Ovary (tissue), 9 donors: ENCODE measurements around the gene FLNA. TPM values are rescaled to one million over a fixed set of nuclear protein-coding genes. Genes with fewer than 3 reads are reported as not detected.

ENCODE experiments used
- DNase-seq, 5 donors: peaks; one replicate each; pipeline ENCODE4 v3.0.0-alpha.2; 2019 to 2020
- H3K27ac ChIP-seq, 2 donors: fragments of 200-600 bp; one replicate each; pipeline versions ENCODE4 v1.5.1 to v1.8.0; 2019 to 2022
- H3K27me3 ChIP-seq: fragments of 200-600 bp; one replicate; pipeline ENCODE4 v1.8.0; 2022
- H3K36me3 ChIP-seq: fragments of 200-600 bp; sonication (generic); one replicate; pipeline ENCODE4 v1.5.1; 2019
- H3K4me1 ChIP-seq: one replicate; pipeline ENCODE4 v1.8.1; 2013; ENCODE audit warnings: mild to moderate bottlenecking, moderate library complexity; ENCODE audit not compliant: insufficient read depth
- H3K4me3 ChIP-seq: fragments of 200-600 bp; sonication (generic); one replicate; pipeline ENCODE4 v1.5.1; 2017
- H3K9me3 ChIP-seq, 2 donors: fragments of 200-600 bp in 1 of 2; sonication (generic) in 1 of 2; one replicate each; pipeline versions ENCODE4 v1.5.1 to v1.8.1; 2013 to 2019; ENCODE audit warnings: mild to moderate bottlenecking in 1 of 2, moderate library complexity in 1 of 2
- EP300 ChIP-seq: sonication (generic); formaldehyde crosslinking; IDR thresholded peaks from one replicate; pipeline ENCODE4 v1.6.1; 2017; ENCODE audit warnings: antibody characterized with exemption
- POLR2A ChIP-seq: fragments of 450-650 bp; IDR thresholded peaks from one replicate; pipeline ENCODE4 v1.6.1; 2017; ENCODE audit warnings: antibody characterized with exemption, mild to moderate bottlenecking, moderate library complexity
- WGBS, 3 donors: extraction: QIAGEN DNeasy Blood & Tissue Kit in 1 of 3; methylation state at CpG; one replicate each; pipeline versions ENCODE4 v1.1.5 to v1.1.7; 2013 to 2017; 5-methylcytosine and 5-hydroxymethylcytosine counted together
- intact Hi-C, 4 donors: fragments of 100-400 bp; cut with DNase I; formaldehyde crosslinking; loops; one replicate each; pipeline versions ENCODE4 v1.11.0 to v1.15.1; 2022 to 2023
- polyA plus RNA-seq, 2 donors: library from polyadenylated mRNA; stranded (reverse); fragments of 200-250 nt in 1 of 2; fragments of 350-450 nt in 1 of 2; fragmentation: Illumina TruSeq in 1 of 2; extraction: RNeasy Lipid Tissue Mini Kit (QIAGEN cat#74804) in 1 of 2; gene quantifications; one replicate each; pipeline ENCODE4 v1.2.3, GENCODE V29; 2013 to 2014
- total RNA-seq, 7 donors: library from RNA; depleted of rRNA in 2 of 7; stranded (reverse); fragments of >200 nt in 2 of 7; fragmentation: NEBNext Ultra II Directional in 3 of 7; extraction: Animal tissue kit (Norgen Biotek cat#: 25700) in 3 of 7; gene quantifications; one replicate each; pipeline versions ENCODE4 v1.1.0 to v1.2.4, GENCODE V29; 2016 to 2023
- TF ChIP-seq, protein P1 (sequence below), 3 donors: fragments of 450-650 bp in 2 of 3; fragments of 200-600 bp in 1 of 3; IDR thresholded peaks; one replicate each; pipeline versions ENCODE4 v1.5.1 to v1.8.0; 2016 to 2022; ENCODE audit warnings: antibody characterized with exemption in 3 of 3, mild to moderate bottlenecking in 1 of 3
- donor health status: DM: no; HTN: no; CAD: no; lungs with moderate emphysema.
- donor health status: DM: no; HTN: no; CAD: no.
- donor health status: Bipolar disorder and iron deficiency.
- donor health status: DM: yes; HTN: yes; CAD: no.
- donor health status: DM: no; HTN: no; CAD: no.
- donor health status: DM: yes; HTN: yes; CAD: no.

FLNA gene
- total and polyA plus RNA-seq, 9 donors, result 327 to 2,249 (median 885) TPM

- intact Hi-C loops, result no loop called here
- 69 to 80% (median 76%) methylated on average over 3 of the region's 3 CpGs for WGBS, 3 donors
Observed at GRCh38 chrX:154315416-154315815, 59.0 kb downstream of the FLNA start.

DNA sequence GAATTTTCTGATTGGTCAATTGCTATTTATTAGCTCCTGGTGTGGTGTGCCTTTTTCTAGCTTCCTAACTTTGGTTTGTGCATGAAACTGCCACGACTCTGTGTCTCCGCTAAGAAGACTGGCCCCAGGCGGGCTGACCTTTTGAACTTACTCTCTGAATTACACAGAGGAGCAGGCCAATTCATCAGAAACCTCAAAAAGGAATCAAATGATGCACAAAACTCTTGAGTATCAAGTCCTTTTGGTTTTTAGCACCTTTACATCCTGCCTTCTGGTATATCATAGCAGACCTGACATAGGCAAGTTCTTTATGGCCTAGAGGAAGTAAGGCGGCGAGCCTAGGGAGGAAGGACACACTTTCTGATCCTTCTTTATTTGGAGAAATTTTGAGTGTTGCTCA, 61.3 kb downstream of the FLNA start:
- Histone ChIP-seq H3K36me3 (no peaks in the 10 kb centered on the region), H3K27ac (no peak overlapping the region), H3K27me3 (no peaks in the 10 kb centered on the region), H3K4me3 (no peak overlapping the region), H3K9me3 (no peaks in the 10 kb centered on the region), H3K4me1 (no peaks in the 10 kb centered on the region)
- 74 to 80% (median 79%) methylated on average over 5 of the region's 5 CpGs for WGBS, 3 donors
- DNase-seq, result no peak
- intact Hi-C loops, result no loop called here
- TF ChIP-seq POLR2A (no peak), EP300 (no peak)
- TF ChIP-seq, protein P1, sequence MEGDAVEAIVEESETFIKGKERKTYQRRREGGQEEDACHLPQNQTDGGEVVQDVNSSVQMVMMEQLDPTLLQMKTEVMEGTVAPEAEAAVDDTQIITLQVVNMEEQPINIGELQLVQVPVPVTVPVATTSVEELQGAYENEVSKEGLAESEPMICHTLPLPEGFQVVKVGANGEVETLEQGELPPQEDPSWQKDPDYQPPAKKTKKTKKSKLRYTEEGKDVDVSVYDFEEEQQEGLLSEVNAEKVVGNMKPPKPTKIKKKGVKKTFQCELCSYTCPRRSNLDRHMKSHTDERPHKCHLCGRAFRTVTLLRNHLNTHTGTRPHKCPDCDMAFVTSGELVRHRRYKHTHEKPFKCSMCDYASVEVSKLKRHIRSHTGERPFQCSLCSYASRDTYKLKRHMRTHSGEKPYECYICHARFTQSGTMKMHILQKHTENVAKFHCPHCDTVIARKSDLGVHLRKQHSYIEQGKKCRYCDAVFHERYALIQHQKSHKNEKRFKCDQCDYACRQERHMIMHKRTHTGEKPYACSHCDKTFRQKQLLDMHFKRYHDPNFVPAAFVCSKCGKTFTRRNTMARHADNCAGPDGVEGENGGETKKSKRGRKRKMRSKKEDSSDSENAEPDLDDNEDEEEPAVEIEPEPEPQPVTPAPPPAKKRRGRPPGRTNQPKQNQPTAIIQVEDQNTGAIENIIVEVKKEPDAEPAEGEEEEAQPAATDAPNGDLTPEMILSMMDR (IDR thresholded peaks at IDR 0.05), result no peak

More at GRCh38 chrX:154315416-154315815, 59.0 kb downstream of the FLNA start:
- TF ChIP-seq, protein P1 (IDR thresholded peaks at IDR 0.05), result no peak
- TF ChIP-seq EP300, result no peak
- TF ChIP-seq POLR2A, result no peak
- Histone ChIP-seq H3K9me3 (no peaks in the 10 kb centered on the region), H3K27me3 (no peaks in the 10 kb centered on the region), H3K36me3 (no peaks in the 10 kb centered on the region), H3K4me1 (no peaks in the 10 kb centered on the region), H3K27ac (no peak overlapping the region), H3K4me3 (no peak overlapping the region)
- no peak for DNase-seq

- Histone ChIP-seq H3K36me3 (no peaks in the 10 kb centered on the region), H3K27me3 (no peaks in the 10 kb centered on the region), H3K9me3 (no peaks in the 10 kb centered on the region), H3K4me1 (no peaks in the 10 kb centered on the region), H3K27ac (no peak overlapping the region), H3K4me3 (no peak overlapping the region)
- 83 to 89% (median 87%) methylated on average over 7 of the region's 7 CpGs for WGBS, 3 donors
- no peak for DNase-seq
- intact Hi-C loops, result no loop called here
- TF ChIP-seq EP300 (no peak), POLR2A (no peak)
- TF ChIP-seq, protein P1 (IDR thresholded peaks at IDR 0.05), result no peak
Observed at GRCh38 chrX:154312116-154312515, 62.3 kb downstream of the FLNA start.

GRCh38 chrX:154310616-154311536, 63.6 kb downstream of the FLNA start:
- H3K4me3 ChIP-seq, result no peak overlapping the region
- intact Hi-C loops, result no loop called here
- TF ChIP-seq, protein P1 (IDR thresholded peaks at IDR 0.05), result no peak
- no peak for TF ChIP-seq POLR2A
- no peak for TF ChIP-seq EP300
- no peaks in the 10 kb centered on the region for H3K27me3 ChIP-seq
- H3K27ac ChIP-seq, result no peak overlapping the region
- no peaks in the 10 kb centered on the region for H3K36me3 ChIP-seq
- no peak for DNase-seq
- WGBS, 3 donors, result 68 to 72% (median 71%) methylated on average over 19 of the region's 19 CpGs
- no peaks in the 10 kb centered on the region for H3K4me1 ChIP-seq
- H3K9me3 ChIP-seq, result no peaks in the 10 kb centered on the region
